CD4-positive, alpha-beta memory T cell (primary cell): ENCODE data around the gene NRXN3. TPM values are rescaled to one million over a fixed set of nuclear protein-coding genes. Genes with fewer than 3 reads are reported as not detected.

Source experiments
- CTCF ChIA-PET: fragments of 350-600 bp; sonication (Branson Sonifier 250); formaldehyde crosslinking; loops from one replicate; lab custom pipeline; 2021; ENCODE audit warnings: inconsistent platforms; ENCODE audit not compliant: partially characterized antibody; lab: Charles Lee
- POLR2A ChIA-PET: fragments of 350-600 bp; sonication (Branson Sonifier 250); formaldehyde crosslinking; loops from one replicate; lab custom pipeline; 2021; ENCODE audit not compliant: partially characterized antibody; lab: Charles Lee
- DNase-seq, 5 donors: peaks; one replicate each; pipeline versions ENCODE4 v3.0.0 to v3.0.0-alpha.2; 2020 to 2022; ENCODE audit warnings: mixed read lengths in 1 of 5
- H3K27ac ChIP-seq: one replicate; pipeline ENCODE4 v1.7.0; 2013; ENCODE audit warnings: low read depth, low read length
- H3K27me3 ChIP-seq: 2 replicates; pipeline ENCODE4 v1.7.0; 2013; ENCODE audit warnings: mild to moderate bottlenecking, low read length, moderate library complexity; ENCODE audit not compliant: insufficient read depth
- H3K36me3 ChIP-seq: 2 replicates; pipeline ENCODE4 v1.7.0; 2013; ENCODE audit warnings: mild to moderate bottlenecking, low read length, moderate library complexity; ENCODE audit not compliant: insufficient read depth
- H3K4me1 ChIP-seq: 2 replicates; pipeline ENCODE4 v1.7.0; 2013; ENCODE audit warnings: mild to moderate bottlenecking, low read length, moderate library complexity; ENCODE audit not compliant: insufficient read depth
- H3K4me3 ChIP-seq, 2 donors: one replicate each; pipeline ENCODE4 v1.7.0; 2013; ENCODE audit warnings: low read length in 2 of 2, mild to moderate bottlenecking in 1 of 2
- H3K9me3 ChIP-seq, 2 donors: one replicate each; pipeline ENCODE4 v1.7.0; 2013; ENCODE audit warnings: low read length in 2 of 2, control low read depth in 1 of 2; ENCODE audit not compliant: control insufficient read depth in 1 of 2
- H3K27ac Mint-ChIP-seq, 7 donors: one replicate each; pipeline ENCODE4 v1.8.0; 2020 to 2021; ENCODE audit warnings: mixed read lengths in 7 of 7, mild to moderate bottlenecking in 6 of 7, inconsistent platforms in 3 of 7, moderate library complexity in 3 of 7
- H3K27me3 Mint-ChIP-seq, 2 donors: one replicate each; pipeline ENCODE4 v1.8.0; 2020 to 2021; ENCODE audit warnings: mixed read lengths in 2 of 2
- H3K36me3 Mint-ChIP-seq, 2 donors: one replicate each; pipeline ENCODE4 v1.8.0; 2020 to 2021; ENCODE audit warnings: mixed read lengths in 2 of 2, inconsistent platforms in 1 of 2, mild to moderate bottlenecking in 1 of 2
- H3K4me1 Mint-ChIP-seq, 4 donors: one replicate each; pipeline ENCODE4 v1.8.0; 2020 to 2021; ENCODE audit warnings: mixed read lengths in 4 of 4, mild to moderate bottlenecking in 1 of 4
- H3K4me3 Mint-ChIP-seq, 8 donors: one replicate each; pipeline ENCODE4 v1.8.0; 2020 to 2021; ENCODE audit warnings: mixed read lengths in 8 of 8, mild to moderate bottlenecking in 7 of 8, moderate library complexity in 6 of 8, inconsistent platforms in 3 of 8
- H3K9me3 Mint-ChIP-seq, 8 donors: one replicate each; pipeline ENCODE4 v1.8.0; 2020 to 2021; ENCODE audit warnings: mixed read lengths in 8 of 8, mild to moderate bottlenecking in 5 of 8, inconsistent platforms in 3 of 8, moderate library complexity in 1 of 8
- intact Hi-C: fragments of 100-400 bp; cut with micrococcal nuclease; formaldehyde crosslinking; loops from one replicate; pipeline ENCODE4 v1.15.1; 2023
- polyA plus RNA-seq, 2 donors: library from polyadenylated mRNA; unstranded; fragments of 300-500 nt; fragmentation: Illumina TruSeq; gene quantifications; one replicate each; pipeline ENCODE4 v1.2.3, GENCODE V29; 2021
- total RNA-seq, 2 experiments: library from RNA; stranded (reverse); gene quantifications; one replicate each; pipeline ENCODE4 v1.2.3, GENCODE V29; 2021

NRXN3 gene
- total and polyA plus RNA-seq, 4 experiments from 2014 or later: not detected

- Mint-ChIP-seq H3K4me3 (no peak overlapping the region), H3K27me3 (no peaks in the 10 kb centered on the region), H3K9me3 (peaks cover 2 to 10% (median 5%) of the 10 kb centered on the region in 8 donors), H3K36me3 (no peaks in the 10 kb centered on the region), H3K4me1 (no peaks in the 10 kb centered on the region), H3K27ac (no peak overlapping the region)
- Histone ChIP-seq H3K36me3 (no peaks in the 10 kb centered on the region), H3K4me3 (no peak overlapping the region), H3K4me1 (no peaks in the 10 kb centered on the region), H3K9me3 (no peaks in the 10 kb centered on the region), H3K27ac (no peak overlapping the region), H3K27me3 (no peaks in the 10 kb centered on the region)
- DNase-seq: no peak
- POLR2A ChIA-PET: no interaction called here
- intact Hi-C loops: no loop called here
- CTCF ChIA-PET: no interaction called here
These were observed 1708.6 kb downstream of the NRXN3 start for GRCh38 chr14:79878785-79879184.

- Mint-ChIP-seq H3K27me3 (no peaks in the 10 kb centered on the region), H3K36me3 (no peaks in the 10 kb centered on the region), H3K9me3 (peaks cover 0 to 12% (median 2%) of the 10 kb centered on the region in 8 donors), H3K4me3 (no peak overlapping the region), H3K4me1 (no peaks in the 10 kb centered on the region), H3K27ac (no peak overlapping the region)
- CTCF ChIA-PET: no interaction called here
- no peaks in the 10 kb centered on the region for H3K36me3 ChIP-seq
- no peak overlapping the region for H3K4me3 ChIP-seq
- no peaks in the 10 kb centered on the region for H3K4me1 ChIP-seq
- H3K27ac ChIP-seq: no peak overlapping the region
- DNase-seq: no peak
- H3K27me3 ChIP-seq: no peaks in the 10 kb centered on the region
- no peaks in the 10 kb centered on the region for H3K9me3 ChIP-seq
- POLR2A ChIA-PET: no interaction called here
- intact Hi-C loops: no loop called here
These were observed 1711.1 kb downstream of the NRXN3 start for GRCh38 chr14:79881299-79881698.

- H3K27ac ChIP-seq: no peak overlapping the region
- Mint-ChIP-seq H3K4me3 (no peak overlapping the region), H3K9me3 (peaks cover 0 to 4% (median 0%) of the 10 kb centered on the region in 8 donors), H3K4me1 (peaks cover 0 to 2% (median 0%) of the 10 kb centered on the region in 4 donors), H3K36me3 (no peaks in the 10 kb centered on the region), H3K27ac (no peak overlapping the region), H3K27me3 (no peaks in the 10 kb centered on the region)
- ChIA-PET CTCF (no interaction called here), POLR2A (no interaction called here)
- DNase-seq: no peak
- intact Hi-C loops: no loop called here
- no peaks in the 10 kb centered on the region for H3K36me3 ChIP-seq
- H3K4me3 ChIP-seq: no peak overlapping the region
- no peaks in the 10 kb centered on the region for H3K27me3 ChIP-seq
- H3K4me1 ChIP-seq: no peaks in the 10 kb centered on the region
- no peaks in the 10 kb centered on the region for H3K9me3 ChIP-seq
These were observed 1720.4 kb downstream of the NRXN3 start for GRCh38 chr14:79890527-79890926.

GRCh38 chr14:79896009-79896408 lies 1725.8 kb downstream of the NRXN3 start:
- ChIA-PET CTCF (no interaction called here), POLR2A (no interaction called here)
- peaks cover 0 to 8% (median 4%) of the 10 kb centered on the region in 8 donors for H3K9me3 Mint-ChIP-seq
- Histone ChIP-seq H3K4me1 (no peaks in the 10 kb centered on the region), H3K4me3 (no peak overlapping the region), H3K27ac (no peak overlapping the region), H3K27me3 (no peaks in the 10 kb centered on the region), H3K36me3 (no peaks in the 10 kb centered on the region), H3K9me3 (no peaks in the 10 kb centered on the region)
- no peak for DNase-seq
- no peak overlapping the region for H3K4me3 Mint-ChIP-seq
- H3K36me3 Mint-ChIP-seq: no peaks in the 10 kb centered on the region
- no peak overlapping the region for H3K27ac Mint-ChIP-seq
- H3K4me1 Mint-ChIP-seq: peaks cover 0 to 2% (median 0%) of the 10 kb centered on the region in 4 donors
- intact Hi-C loops: no loop called here
- no peaks in the 10 kb centered on the region for H3K27me3 Mint-ChIP-seq

GRCh38 chr14:79899610-79900009 lies 1729.4 kb downstream of the NRXN3 start:
- ChIA-PET CTCF (no interaction called here), POLR2A (no interaction called here)
- no peaks in the 10 kb centered on the region for H3K36me3 ChIP-seq
- Mint-ChIP-seq H3K27me3 (no peaks in the 10 kb centered on the region), H3K27ac (no peak overlapping the region), H3K4me3 (no peak overlapping the region), H3K9me3 (peaks cover 0 to 8% (median 5%) of the 10 kb centered on the region in 8 donors), H3K4me1 (no peaks in the 10 kb centered on the region), H3K36me3 (no peaks in the 10 kb centered on the region)
- H3K4me3 ChIP-seq: no peak overlapping the region
- H3K4me1 ChIP-seq: no peaks in the 10 kb centered on the region
- DNase-seq: no peak
- H3K27ac ChIP-seq: no peak overlapping the region
- H3K9me3 ChIP-seq: no peaks in the 10 kb centered on the region
- intact Hi-C loops: no loop called here
- H3K27me3 ChIP-seq: no peaks in the 10 kb centered on the region

GRCh38 chr14:79904497-79904896 lies 1734.3 kb downstream of the NRXN3 start:
- peaks cover 0 to 6% (median 3%) of the 10 kb centered on the region in 8 donors for H3K9me3 Mint-ChIP-seq
- POLR2A ChIA-PET: no interaction called here
- no peaks in the 10 kb centered on the region for H3K36me3 ChIP-seq
- H3K27ac ChIP-seq: no peak overlapping the region
- H3K36me3 Mint-ChIP-seq: no peaks in the 10 kb centered on the region
- no peak overlapping the region for H3K4me3 Mint-ChIP-seq
- H3K27ac Mint-ChIP-seq: no peak overlapping the region
- no peaks in the 10 kb centered on the region for H3K27me3 ChIP-seq
- H3K4me1 Mint-ChIP-seq: no peaks in the 10 kb centered on the region
- no peaks in the 10 kb centered on the region for H3K27me3 Mint-ChIP-seq
- intact Hi-C loops: no loop called here
- H3K4me1 ChIP-seq: no peaks in the 10 kb centered on the region
- no peak for DNase-seq
- CTCF ChIA-PET: no interaction called here
- no peak overlapping the region for H3K4me3 ChIP-seq
- H3K9me3 ChIP-seq: no peaks in the 10 kb centered on the region

GRCh38 chr14:79906994-79907393 lies 1736.8 kb downstream of the NRXN3 start:
- Mint-ChIP-seq H3K4me3 (no peak overlapping the region), H3K27me3 (no peaks in the 10 kb centered on the region), H3K27ac (no peak overlapping the region), H3K36me3 (no peaks in the 10 kb centered on the region), H3K4me1 (no peaks in the 10 kb centered on the region), H3K9me3 (peaks cover 0 to 6% (median 2%) of the 10 kb centered on the region in 8 donors)
- CTCF ChIA-PET: no interaction called here
- no peaks in the 10 kb centered on the region for H3K36me3 ChIP-seq
- H3K4me1 ChIP-seq: no peaks in the 10 kb centered on the region
- intact Hi-C loops: no loop called here
- POLR2A ChIA-PET: no interaction called here
- H3K4me3 ChIP-seq: no peak overlapping the region
- DNase-seq: no peak
- no peaks in the 10 kb centered on the region for H3K9me3 ChIP-seq
- H3K27ac ChIP-seq: no peak overlapping the region
- H3K27me3 ChIP-seq: no peaks in the 10 kb centered on the region

- no peak overlapping the region for H3K4me3 Mint-ChIP-seq
- H3K4me3 ChIP-seq: no peak overlapping the region
- H3K4me1 Mint-ChIP-seq: no peaks in the 10 kb centered on the region
- no peaks in the 10 kb centered on the region for H3K9me3 ChIP-seq
- no peak overlapping the region for H3K27ac ChIP-seq
- no peak overlapping the region for H3K27ac Mint-ChIP-seq
- no peak for DNase-seq
- H3K4me1 ChIP-seq: no peaks in the 10 kb centered on the region
- peaks cover 0 to 12% (median 3%) of the 10 kb centered on the region in 8 donors for H3K9me3 Mint-ChIP-seq
- intact Hi-C loops: no loop called here
- ChIA-PET CTCF (no interaction called here), POLR2A (no interaction called here)
- no peaks in the 10 kb centered on the region for H3K36me3 ChIP-seq
- H3K27me3 ChIP-seq: no peaks in the 10 kb centered on the region
- no peaks in the 10 kb centered on the region for H3K36me3 Mint-ChIP-seq
- no peaks in the 10 kb centered on the region for H3K27me3 Mint-ChIP-seq
These were observed 1739.9 kb downstream of the NRXN3 start for GRCh38 chr14:79910086-79910485.
